GM19023 (cell line): ENCODE measurements around the gene NEUROD6.

Source experiments
- ATAC-seq: cut with Tn5 transposase; IDR thresholded peaks from one replicate; pipeline ENCODE4 v1.9.1; 2021; ENCODE audit warnings: mild to moderate bottlenecking, moderate library complexity; ENCODE audit not compliant: unreplicated experiment

NEUROD6 gene

GRCh38 chr7:31335161-31335856 is 5.2 kb downstream of the NEUROD6 start:
- ATAC-seq = no peak

DNA sequence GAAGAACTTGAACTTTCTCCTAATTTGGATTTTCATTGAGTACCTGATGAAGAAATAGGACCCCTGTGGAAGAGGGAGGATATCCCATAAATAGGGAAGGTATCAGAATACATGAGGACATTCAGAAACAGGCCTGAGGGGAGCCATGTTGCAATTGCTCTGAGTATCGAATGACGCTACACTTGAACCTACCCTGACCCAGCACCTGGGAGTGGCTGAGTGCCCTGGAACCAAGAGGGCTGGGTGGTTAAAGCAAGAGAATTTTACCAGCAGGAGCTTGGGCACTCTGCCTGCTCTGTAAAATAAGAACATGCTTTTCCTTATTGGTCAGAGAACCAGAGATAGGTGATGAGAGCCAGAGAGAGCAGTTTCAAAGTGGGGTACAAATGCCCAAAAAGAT is 7.2 kb downstream of the NEUROD6 start:
- no peak for ATAC-seq

GRCh38 chr7:31327071-31327470 is 13.5 kb downstream of the NEUROD6 start:
- no peak for ATAC-seq

- ATAC-seq = no peak
Observed at GRCh38 chr7:31326416-31326815, 14.1 kb downstream of the NEUROD6 start.

DNA sequence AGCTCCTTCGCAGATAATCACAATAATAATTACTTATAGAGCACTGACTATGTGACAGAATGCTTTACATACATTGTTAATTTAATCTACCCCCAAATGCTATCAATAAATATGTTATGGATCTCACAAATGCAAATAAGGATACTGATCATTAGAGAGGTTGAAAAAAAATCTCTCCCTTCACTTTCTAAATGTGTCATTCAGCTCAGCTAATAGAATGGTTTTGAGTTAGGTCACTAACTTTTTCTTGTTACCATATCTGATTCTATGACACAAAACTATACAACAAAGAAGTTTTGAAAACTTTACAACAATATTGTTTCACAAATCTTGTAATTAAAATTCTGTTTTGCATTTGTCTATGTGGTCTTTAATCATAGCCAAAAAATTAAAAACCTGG is 17.4 kb downstream of the NEUROD6 start:
- ATAC-seq = no peak

DNA sequence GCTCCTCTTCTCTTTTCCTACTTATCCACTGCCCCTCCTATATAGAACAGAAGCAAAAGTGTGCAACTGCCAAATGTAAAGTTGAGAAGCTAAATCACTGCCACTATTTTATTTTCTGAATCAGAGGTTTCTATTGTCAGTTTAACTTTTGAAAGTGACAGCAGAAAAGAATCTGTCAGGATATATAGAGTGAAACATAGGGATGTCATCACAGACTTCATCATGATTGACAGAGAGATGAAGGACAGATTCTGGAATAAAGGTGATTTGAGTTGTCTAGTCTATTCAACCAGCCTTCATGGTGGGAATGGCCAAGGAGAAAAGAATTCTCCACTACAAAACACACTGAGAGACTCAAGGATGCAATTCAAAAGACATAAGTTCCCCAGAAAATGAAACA is 19.9 kb downstream of the NEUROD6 start:
- ATAC-seq = no peak

DNA sequence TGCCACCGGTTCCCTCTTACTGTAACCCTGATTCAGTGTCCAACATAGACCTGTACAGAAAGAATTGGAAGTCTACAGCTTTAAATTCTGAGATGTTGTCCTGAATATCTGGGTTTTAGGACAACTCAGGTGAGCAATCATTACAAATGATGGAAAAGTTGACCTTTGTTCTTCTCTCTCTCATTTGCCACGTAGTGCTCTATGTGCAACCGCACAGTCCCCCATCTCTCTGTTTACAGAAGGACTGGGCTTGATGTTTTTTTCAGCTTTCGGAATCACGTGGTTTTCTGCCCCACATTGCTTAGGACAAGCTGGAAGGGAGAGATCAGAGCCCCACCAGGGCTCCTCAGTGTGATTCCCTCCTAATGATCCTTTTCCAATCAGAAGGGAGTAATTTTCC is 22.2 kb downstream of the NEUROD6 start:
- no peak for ATAC-seq

DNA sequence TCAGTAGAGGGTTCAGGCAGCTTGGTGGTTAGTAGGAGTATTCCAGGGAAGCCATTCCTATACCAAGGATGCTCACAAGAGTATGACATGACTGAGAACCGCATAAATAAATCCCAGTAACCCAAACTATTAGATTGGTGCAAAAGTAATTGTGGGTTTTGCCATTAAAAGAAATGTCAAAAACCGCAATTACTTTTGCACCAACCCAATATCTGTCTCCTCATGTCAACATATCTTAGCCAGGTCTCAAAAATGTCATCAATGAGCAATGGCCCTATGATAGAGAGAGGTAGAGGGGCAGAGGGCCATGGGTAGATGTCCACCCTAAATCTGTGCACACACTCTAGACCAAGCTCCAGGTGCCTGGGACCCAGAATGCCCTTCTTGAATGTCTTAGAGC is 23.6 kb downstream of the NEUROD6 start:
- ATAC-seq = no peak

GRCh38 chr7:31315758-31316157 is 24.8 kb downstream of the NEUROD6 start:
- no peak for ATAC-seq

GRCh38 chr7:31314781-31315180 is 25.7 kb downstream of the NEUROD6 start:
- ATAC-seq = no peak

- no peak for ATAC-seq
Observed at GRCh38 chr7:31312889-31313288, 27.6 kb downstream of the NEUROD6 start.

GRCh38 chr7:31311552-31311951 is 29.0 kb downstream of the NEUROD6 start:
- ATAC-seq = no peak

DNA sequence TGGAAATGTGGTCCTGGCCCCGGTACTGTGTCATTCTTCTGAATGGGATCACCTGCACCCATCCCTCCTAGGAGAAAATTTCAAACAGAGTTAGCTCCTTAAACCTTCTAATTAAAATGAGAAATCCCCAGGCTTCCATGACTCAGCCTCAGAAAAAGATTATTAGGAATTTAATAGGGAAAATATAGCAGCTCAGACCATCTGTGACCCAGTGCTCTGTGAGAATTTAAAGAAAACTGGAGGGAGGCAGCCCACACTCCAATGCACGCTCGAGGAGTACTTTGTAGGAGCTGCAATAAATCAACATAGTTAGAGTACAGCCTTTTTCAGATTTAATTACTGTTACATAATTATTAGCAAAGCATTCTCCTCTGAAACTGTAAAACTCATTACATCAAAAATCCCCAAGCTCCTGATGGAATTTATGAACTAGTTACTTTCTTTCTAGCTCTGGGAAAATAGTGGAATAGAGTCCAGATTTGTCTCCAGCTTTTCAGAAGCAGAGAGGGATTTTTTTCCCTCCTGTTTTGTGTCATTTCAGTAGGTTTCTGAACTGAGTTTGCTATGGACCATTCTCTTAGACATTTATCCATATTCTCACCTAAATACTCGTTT is 30.1 kb downstream of the NEUROD6 start:
- no peak for ATAC-seq

GRCh38 chr7:31309407-31309806 is 31.1 kb downstream of the NEUROD6 start:
- ATAC-seq = no peak

DNA sequence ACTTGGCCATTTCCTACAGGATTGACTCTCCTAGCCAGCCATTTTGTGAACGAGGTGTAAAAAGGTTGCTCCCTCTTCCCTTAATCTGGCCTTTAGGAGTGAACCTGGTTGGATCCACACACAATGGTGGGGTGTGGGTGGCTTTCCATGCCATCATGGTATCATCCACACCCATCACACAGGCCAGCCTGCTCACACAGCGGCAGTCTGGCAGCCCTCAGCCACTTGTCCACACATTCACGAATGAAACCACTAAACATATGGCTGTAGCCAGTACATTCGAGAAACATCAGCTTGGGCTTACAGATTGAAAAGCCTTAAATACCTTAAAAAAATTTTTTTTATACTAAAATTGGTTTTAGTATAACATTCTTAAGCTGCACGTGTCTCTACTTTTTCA is 31.9 kb downstream of the NEUROD6 start:
- no peak for ATAC-seq

DNA sequence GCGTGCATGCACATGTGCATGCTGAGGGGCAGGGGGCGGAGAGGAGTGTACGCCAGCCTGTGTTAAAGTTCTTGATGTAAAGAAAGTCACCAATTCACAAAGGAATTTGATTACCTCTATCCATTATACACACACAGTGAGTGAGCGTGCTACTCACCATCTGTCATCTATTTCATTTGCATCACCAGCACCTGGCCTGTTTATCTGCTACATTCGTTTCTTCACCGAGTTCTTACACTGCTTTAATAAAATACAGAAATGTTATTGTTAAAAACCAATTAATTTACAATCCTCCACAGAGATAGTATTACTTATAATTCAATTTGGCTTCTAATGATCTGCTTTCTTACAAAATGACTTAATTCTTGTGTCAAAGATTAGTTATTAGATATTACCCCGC is 32.6 kb downstream of the NEUROD6 start:
- no peak for ATAC-seq

GRCh38 chr7:31305260-31305659 is 35.3 kb downstream of the NEUROD6 start:
- ATAC-seq = no peak

DNA sequence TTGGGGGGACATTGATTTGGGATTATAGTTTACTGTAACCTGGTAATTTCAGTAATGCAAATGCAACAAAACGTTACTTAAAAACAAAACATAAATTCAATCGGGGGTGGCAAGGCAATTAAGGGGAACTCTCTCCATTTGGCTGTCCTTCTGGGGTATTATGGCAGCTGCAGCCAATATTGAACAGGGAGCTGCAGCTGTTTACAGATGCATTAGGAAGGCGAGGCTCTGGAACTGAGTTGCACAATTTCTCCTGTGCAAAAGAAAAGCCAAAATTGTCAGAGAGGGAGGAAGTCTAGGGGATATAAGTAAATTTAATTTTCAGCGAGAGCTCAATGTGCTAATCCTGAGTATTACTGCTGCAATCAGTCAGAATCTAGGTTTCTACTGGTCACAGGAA is 36.1 kb downstream of the NEUROD6 start:
- no peak for ATAC-seq

- ATAC-seq = no peak
Observed at GRCh38 chr7:31302356-31302755, 38.2 kb downstream of the NEUROD6 start.

- no peak for ATAC-seq
Observed at GRCh38 chr7:31299336-31299735, 41.2 kb downstream of the NEUROD6 start.

DNA sequence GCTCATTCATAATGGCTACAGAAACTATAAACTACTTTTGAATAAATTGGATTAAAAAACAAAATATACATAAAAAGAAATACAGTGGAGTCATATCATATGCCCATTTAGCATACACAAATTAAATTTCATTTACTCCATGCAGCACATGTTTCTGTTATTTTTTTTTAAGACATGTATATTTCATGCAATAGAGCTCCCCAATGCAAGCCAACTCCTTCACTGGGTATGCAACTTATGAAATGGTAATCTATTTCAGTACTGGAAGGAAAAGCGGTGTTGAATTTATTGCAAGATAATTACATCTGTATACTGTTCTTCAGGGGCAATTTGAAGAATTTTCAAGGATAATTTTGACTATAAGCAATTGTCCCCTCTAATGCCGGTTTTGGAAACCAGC is 49.9 kb downstream of the NEUROD6 start:
- no peak for ATAC-seq
